Measurements from ENCODE around the gene SURF6.

DNA sequence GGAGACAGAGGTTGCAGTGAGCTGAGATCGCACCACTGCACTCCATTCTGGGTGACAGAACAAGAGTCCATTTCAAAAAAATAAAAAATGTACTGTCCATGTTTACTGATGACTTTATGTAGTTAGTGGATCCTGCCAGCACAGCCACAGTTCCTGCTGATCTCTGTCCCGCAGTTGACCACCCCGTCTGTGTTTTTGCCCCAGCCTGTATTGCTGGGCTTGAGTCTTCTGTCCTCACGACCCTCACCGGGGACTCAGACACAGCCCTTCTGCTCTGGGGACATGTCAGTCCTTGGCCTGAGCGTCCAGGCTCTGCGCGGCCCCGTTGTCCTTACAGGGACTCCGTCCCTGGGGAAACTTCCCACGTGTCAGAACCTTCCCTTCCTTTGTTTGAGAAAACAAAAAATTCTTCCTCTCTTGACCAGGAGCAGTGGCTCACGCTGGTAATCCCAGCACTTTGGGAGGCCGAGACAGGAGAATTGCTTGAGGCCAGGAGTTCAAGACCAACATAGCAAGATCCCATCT lies 14.5 kb downstream of the SURF6 start:
- TF ChIP-seq CTCF (IDR thresholded peaks at IDR 0.05) (no peak), POLR2A (IDR thresholded peaks at IDR 0.05) (no peak)
